ENCODE data around the gene SCCPDH.

SCCPDH gene

GRCh38 chr1:246793356-246793896 lies 69.2 kb downstream of the SCCPDH start:
- no peak for DNase-seq (ENCODE audit: low spot score)
- TF ChIP-seq CTCF (IDR thresholded peaks at IDR 0.05; ENCODE audit: extremely low read depth, insufficient read depth, missing control alignments) = no peak
- in situ Hi-C loops (cut with MboI; ENCODE audit: low pct_unique_long_range_greater_than_20kb, low sequenced_read_pairs, unreplicated experiment) = no loop called here

- in situ Hi-C loops (cut with MboI; ENCODE audit: low pct_unique_long_range_greater_than_20kb, low sequenced_read_pairs, unreplicated experiment) = no loop called here
- no peak for DNase-seq (ENCODE audit: low spot score)
- TF ChIP-seq CTCF (IDR thresholded peaks at IDR 0.05; ENCODE audit: extremely low read depth, insufficient read depth, missing control alignments) = no peak
Measured at GRCh38 chr1:246794048-246794827, 70.0 kb downstream of the SCCPDH start.

- no peak for TF ChIP-seq CTCF (IDR thresholded peaks at IDR 0.05; ENCODE audit: extremely low read depth, insufficient read depth, missing control alignments)
- DNase-seq (ENCODE audit: low spot score) = no peak
- in situ Hi-C loops (cut with MboI; ENCODE audit: low pct_unique_long_range_greater_than_20kb, low sequenced_read_pairs, unreplicated experiment) = no loop called here
Measured at GRCh38 chr1:246794828-246795671, 70.8 kb downstream of the SCCPDH start.

- no peak for DNase-seq (ENCODE audit: low spot score)
- in situ Hi-C loops (cut with MboI; ENCODE audit: low pct_unique_long_range_greater_than_20kb, low sequenced_read_pairs, unreplicated experiment) = no loop called here
- TF ChIP-seq CTCF (IDR thresholded peaks at IDR 0.05; ENCODE audit: extremely low read depth, insufficient read depth, missing control alignments) = no peak
Measured at GRCh38 chr1:246795906-246796694, 71.9 kb downstream of the SCCPDH start.

GRCh38 chr1:246797157-246797556 lies 72.9 kb downstream of the SCCPDH start:
- TF ChIP-seq CTCF (IDR thresholded peaks at IDR 0.05; ENCODE audit: extremely low read depth, insufficient read depth, missing control alignments) = no peak
- no peak for DNase-seq (ENCODE audit: low spot score)
- in situ Hi-C loops (cut with MboI; ENCODE audit: low pct_unique_long_range_greater_than_20kb, low sequenced_read_pairs, unreplicated experiment) = no loop called here

GRCh38 chr1:246797597-246797996 lies 73.4 kb downstream of the SCCPDH start:
- TF ChIP-seq CTCF (IDR thresholded peaks at IDR 0.05; ENCODE audit: extremely low read depth, insufficient read depth, missing control alignments) = no peak
- DNase-seq (ENCODE audit: low spot score) = no peak
- in situ Hi-C loops (cut with MboI; ENCODE audit: low pct_unique_long_range_greater_than_20kb, low sequenced_read_pairs, unreplicated experiment) = no loop called here
